Dendritic cell treated with granulocyte-macrophage colony-stimulating factor and Interleukin-4, amounts not matched to agents 40 ng/mL and 50 ng/mL, for 4 days (primary cell): Measurements from ENCODE around the gene PRKG1.

ENCODE experiments used
- H3K27ac Mint-ChIP-seq: one replicate; pipeline ENCODE4 v1.8.0; 2022; ENCODE audit warnings: mild to moderate bottlenecking, mixed read lengths
- H3K27me3 Mint-ChIP-seq: one replicate; pipeline ENCODE4 v1.8.0; 2022; ENCODE audit warnings: mild to moderate bottlenecking, mixed read lengths
- H3K36me3 Mint-ChIP-seq: one replicate; pipeline ENCODE4 v1.8.0; 2022; ENCODE audit warnings: low read depth, mixed read lengths
- H3K4me1 Mint-ChIP-seq: one replicate; pipeline ENCODE4 v1.8.0; 2022; ENCODE audit warnings: low read depth, mixed read lengths
- H3K4me3 Mint-ChIP-seq: one replicate; pipeline ENCODE4 v1.8.0; 2022; ENCODE audit warnings: mild to moderate bottlenecking, moderate library complexity, mixed read lengths
- H3K9me3 Mint-ChIP-seq: one replicate; pipeline ENCODE4 v1.8.0; 2022; ENCODE audit warnings: mixed read lengths
- intact Hi-C: fragments of 100-400 bp; cut with micrococcal nuclease; formaldehyde crosslinking; loops from one replicate; pipeline ENCODE4 v1.15.0; 2022

Gene PRKG1

DNA sequence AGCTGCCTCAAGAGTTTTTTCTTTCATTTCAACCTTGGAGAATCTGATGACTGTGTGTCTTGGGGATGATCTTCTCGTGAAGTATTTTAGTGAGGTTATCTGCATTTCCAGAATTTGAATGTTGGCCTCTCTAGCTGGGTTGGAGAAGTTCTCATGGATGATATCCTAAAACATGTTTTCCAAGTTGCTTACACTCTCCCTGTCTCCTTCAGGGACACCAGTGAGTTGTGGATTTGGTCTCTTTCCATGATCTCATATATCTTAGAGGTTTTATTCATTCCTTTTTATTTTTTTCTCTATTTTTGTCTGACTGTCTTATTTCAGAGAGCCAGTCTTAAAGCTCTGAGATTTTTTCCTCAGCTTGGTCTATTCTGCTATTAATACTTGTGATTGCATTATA, 907.4 kb downstream of the PRKG1 start:
- intact Hi-C loops: no loop called here
- H3K9me3 Mint-ChIP-seq: peaks cover 42% of the 10 kb centered on the region
- no peaks in the 10 kb centered on the region for H3K27me3 Mint-ChIP-seq
- H3K4me1 Mint-ChIP-seq: no peaks in the 10 kb centered on the region
- H3K4me3 Mint-ChIP-seq: no peak overlapping the region
- no peaks in the 10 kb centered on the region for H3K36me3 Mint-ChIP-seq
- no peak overlapping the region for H3K27ac Mint-ChIP-seq

DNA sequence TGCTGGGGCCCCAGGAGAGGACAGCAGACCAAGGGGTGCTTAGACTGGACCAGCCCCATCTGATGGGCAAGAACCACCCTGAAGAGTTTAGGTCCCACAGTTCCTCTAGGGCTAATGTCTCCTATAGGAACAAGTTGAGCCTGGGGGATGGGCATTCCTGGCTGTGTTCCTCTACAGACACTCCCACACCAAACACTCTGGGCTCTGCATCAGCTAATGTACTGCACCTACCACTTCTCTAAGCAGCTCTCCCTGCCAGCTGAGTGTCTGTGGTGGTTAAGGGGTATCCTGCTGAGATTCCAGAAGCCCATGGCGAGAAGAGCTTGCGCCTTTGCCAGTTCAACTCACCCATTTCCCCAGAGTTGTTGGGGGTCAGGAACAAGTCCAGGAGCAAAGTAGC, 909.2 kb downstream of the PRKG1 start:
- Mint-ChIP-seq H3K36me3 (no peaks in the 10 kb centered on the region), H3K27me3 (no peaks in the 10 kb centered on the region), H3K4me1 (no peaks in the 10 kb centered on the region), H3K9me3 (peaks cover 41% of the 10 kb centered on the region), H3K27ac (no peak overlapping the region), H3K4me3 (no peak overlapping the region)
- intact Hi-C loops: no loop called here

- intact Hi-C loops: no loop called here
- no peak overlapping the region for H3K27ac Mint-ChIP-seq
- no peak overlapping the region for H3K4me3 Mint-ChIP-seq
- no peaks in the 10 kb centered on the region for H3K36me3 Mint-ChIP-seq
- peaks cover 24% of the 10 kb centered on the region for H3K9me3 Mint-ChIP-seq
- H3K27me3 Mint-ChIP-seq: no peaks in the 10 kb centered on the region
- no peaks in the 10 kb centered on the region for H3K4me1 Mint-ChIP-seq
Observed at GRCh38 chr10:51985336-51985735, 911.0 kb downstream of the PRKG1 start.

DNA sequence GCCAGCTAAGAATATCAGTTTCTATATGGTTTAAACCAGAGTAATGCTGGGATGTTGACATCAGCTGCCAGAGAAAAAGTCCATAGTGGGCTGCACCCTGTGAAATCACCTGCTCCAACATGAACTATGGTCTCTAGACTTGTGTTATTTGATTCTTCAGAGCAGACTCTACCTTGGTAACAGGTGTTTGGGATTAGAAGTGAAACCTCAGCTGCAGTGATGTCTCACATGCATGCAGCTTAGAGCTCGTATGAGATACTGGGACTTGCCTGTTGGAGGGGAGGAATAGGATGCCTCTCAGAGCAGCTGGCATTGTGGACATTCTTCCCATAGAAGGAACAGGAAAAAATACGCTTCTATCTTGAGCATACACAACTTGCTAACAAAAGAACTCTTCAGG, 912.2 kb downstream of the PRKG1 start:
- intact Hi-C loops: no loop called here
- H3K27ac Mint-ChIP-seq: no peak overlapping the region
- no peak overlapping the region for H3K4me3 Mint-ChIP-seq
- H3K4me1 Mint-ChIP-seq: no peaks in the 10 kb centered on the region
- H3K36me3 Mint-ChIP-seq: no peaks in the 10 kb centered on the region
- peaks cover 15% of the 10 kb centered on the region for H3K9me3 Mint-ChIP-seq
- no peaks in the 10 kb centered on the region for H3K27me3 Mint-ChIP-seq

- H3K27me3 Mint-ChIP-seq: no peaks in the 10 kb centered on the region
Observed at GRCh38 chr10:51993475-51993874, 919.2 kb downstream of the PRKG1 start.

GRCh38 chr10:51999096-51999495, 924.8 kb downstream of the PRKG1 start:
- intact Hi-C loops: no loop called here
- Mint-ChIP-seq H3K36me3 (no peaks in the 10 kb centered on the region), H3K4me1 (no peaks in the 10 kb centered on the region)

More at GRCh38 chr10:51993475-51993874, 919.2 kb downstream of the PRKG1 start:
- H3K27ac Mint-ChIP-seq: no peak overlapping the region
- no peak overlapping the region for H3K4me3 Mint-ChIP-seq
- no peaks in the 10 kb centered on the region for H3K36me3 Mint-ChIP-seq
- H3K4me1 Mint-ChIP-seq: no peaks in the 10 kb centered on the region
- intact Hi-C loops: no loop called here
- no peaks in the 10 kb centered on the region for H3K9me3 Mint-ChIP-seq

DNA sequence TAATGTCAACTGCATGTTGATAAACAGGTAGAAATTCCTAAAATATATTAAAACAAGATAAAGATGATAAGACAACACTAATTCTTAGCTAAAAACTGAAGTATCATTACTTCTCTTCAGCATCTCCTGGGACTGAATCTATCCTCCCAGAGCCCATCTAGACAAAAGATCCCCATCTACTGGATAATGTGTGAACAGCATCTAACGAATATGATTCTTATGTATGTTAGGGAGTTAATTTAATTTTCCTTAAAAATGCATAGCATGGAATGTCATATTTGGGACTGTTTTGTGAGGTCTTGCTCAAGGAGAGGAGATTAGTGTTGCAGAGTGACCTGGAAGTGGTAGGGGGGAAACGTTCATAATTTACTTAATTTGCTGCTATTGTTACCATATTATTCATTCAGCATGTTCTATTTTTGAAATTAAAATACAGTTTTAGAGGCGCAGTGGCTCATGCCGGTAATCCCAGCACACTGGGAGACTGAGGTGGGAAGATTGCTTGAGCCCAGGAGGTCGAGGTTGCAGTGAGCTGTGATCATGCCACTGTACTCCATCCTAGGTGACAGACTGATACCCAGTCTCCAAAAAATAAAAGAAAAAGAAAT, 930.2 kb downstream of the PRKG1 start:
- Mint-ChIP-seq H3K36me3 (no peaks in the 10 kb centered on the region), H3K4me3 (no peak overlapping the region), H3K9me3 (peaks cover 19% of the 10 kb centered on the region), H3K27ac (no peak overlapping the region), H3K4me1 (no peaks in the 10 kb centered on the region), H3K27me3 (no peaks in the 10 kb centered on the region)
- intact Hi-C loops: no loop called here

More at GRCh38 chr10:51999096-51999495, 924.8 kb downstream of the PRKG1 start:
- no peak overlapping the region for H3K4me3 Mint-ChIP-seq
- H3K9me3 Mint-ChIP-seq: no peaks in the 10 kb centered on the region
- H3K27ac Mint-ChIP-seq: no peak overlapping the region
- H3K27me3 Mint-ChIP-seq: no peaks in the 10 kb centered on the region

DNA sequence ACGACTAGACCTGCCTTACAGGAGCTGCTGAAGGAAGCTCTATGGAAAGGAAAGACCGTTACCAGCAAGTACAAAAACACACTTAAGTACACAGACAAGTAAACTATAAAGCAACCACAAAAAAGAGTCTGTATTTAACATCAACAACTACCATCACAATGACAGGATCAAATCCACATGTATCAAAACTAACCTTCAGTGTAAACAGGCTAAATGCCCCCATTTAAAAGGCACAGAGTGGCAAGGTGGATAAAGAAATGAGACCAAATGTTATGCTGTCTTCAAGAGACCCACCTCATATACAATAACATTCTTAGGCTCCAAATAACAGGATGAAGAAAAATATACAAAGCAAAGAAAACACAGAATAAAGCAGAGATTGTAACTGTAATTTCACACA, 932.8 kb downstream of the PRKG1 start:
- Mint-ChIP-seq H3K27me3 (no peaks in the 10 kb centered on the region), H3K27ac (no peak overlapping the region), H3K4me3 (no peak overlapping the region), H3K36me3 (no peaks in the 10 kb centered on the region), H3K4me1 (no peaks in the 10 kb centered on the region), H3K9me3 (peaks cover 31% of the 10 kb centered on the region)
- intact Hi-C loops: no loop called here

- intact Hi-C loops: no loop called here
- Mint-ChIP-seq H3K36me3 (no peaks in the 10 kb centered on the region), H3K27me3 (no peaks in the 10 kb centered on the region), H3K4me1 (no peaks in the 10 kb centered on the region), H3K9me3 (peaks cover 55% of the 10 kb centered on the region), H3K4me3 (no peak overlapping the region), H3K27ac (no peak overlapping the region)
Observed at GRCh38 chr10:52011118-52011517, 936.8 kb downstream of the PRKG1 start.

DNA sequence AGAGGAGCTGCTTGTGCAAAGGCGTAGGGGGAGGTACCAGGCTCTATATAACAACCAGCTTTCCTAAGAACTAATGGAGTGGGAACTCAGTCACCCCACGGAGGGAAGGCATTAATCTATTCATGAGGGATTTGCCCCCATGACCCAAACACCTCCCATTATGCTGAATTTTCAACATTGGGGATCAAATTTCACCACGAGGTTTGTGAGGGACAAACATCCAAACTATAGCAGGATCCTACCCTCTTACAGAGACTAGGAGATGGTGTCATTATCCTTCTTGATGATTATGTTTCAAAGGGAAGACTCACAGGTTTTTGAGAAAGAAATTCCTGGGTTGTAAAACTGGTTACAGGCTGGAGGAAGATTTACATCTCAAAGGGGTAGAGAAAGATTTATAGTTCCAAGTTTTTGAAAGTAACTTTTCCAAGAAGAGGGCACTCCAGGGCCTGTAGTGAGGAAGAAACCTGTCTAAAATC, 944.8 kb downstream of the PRKG1 start:
- Mint-ChIP-seq H3K9me3 (peaks cover 11% of the 10 kb centered on the region), H3K36me3 (no peaks in the 10 kb centered on the region)
- intact Hi-C loops: no loop called here

DNA sequence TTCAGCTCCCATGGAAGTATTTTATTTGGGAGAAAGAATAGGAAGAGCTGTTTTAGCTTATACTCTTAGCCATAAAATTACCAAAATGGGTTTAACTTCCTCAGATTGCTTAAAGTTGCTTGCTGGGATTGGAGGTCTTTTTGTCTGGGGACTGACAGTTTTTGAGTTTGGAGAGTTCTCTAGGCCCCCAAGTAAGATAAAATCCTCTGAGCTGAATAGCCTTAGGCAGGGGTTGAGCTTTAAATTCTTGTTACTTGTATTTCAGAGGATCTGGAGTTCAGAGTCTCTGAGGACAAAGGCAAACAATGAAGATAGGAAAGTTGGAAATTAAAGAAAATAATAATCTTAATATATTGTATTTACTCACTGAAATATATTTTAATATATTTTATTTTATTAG, 945.4 kb downstream of the PRKG1 start:
- Mint-ChIP-seq H3K36me3 (no peaks in the 10 kb centered on the region), H3K4me3 (no peak overlapping the region), H3K27me3 (no peaks in the 10 kb centered on the region), H3K27ac (no peak overlapping the region), H3K9me3 (peaks cover 7% of the 10 kb centered on the region), H3K4me1 (no peaks in the 10 kb centered on the region)
- intact Hi-C loops: no loop called here

More for the DNA sequence above, 944.8 kb downstream of the PRKG1 start:
- H3K27me3 Mint-ChIP-seq: no peaks in the 10 kb centered on the region
- no peaks in the 10 kb centered on the region for H3K4me1 Mint-ChIP-seq
- no peak overlapping the region for H3K27ac Mint-ChIP-seq
- H3K4me3 Mint-ChIP-seq: no peak overlapping the region

DNA sequence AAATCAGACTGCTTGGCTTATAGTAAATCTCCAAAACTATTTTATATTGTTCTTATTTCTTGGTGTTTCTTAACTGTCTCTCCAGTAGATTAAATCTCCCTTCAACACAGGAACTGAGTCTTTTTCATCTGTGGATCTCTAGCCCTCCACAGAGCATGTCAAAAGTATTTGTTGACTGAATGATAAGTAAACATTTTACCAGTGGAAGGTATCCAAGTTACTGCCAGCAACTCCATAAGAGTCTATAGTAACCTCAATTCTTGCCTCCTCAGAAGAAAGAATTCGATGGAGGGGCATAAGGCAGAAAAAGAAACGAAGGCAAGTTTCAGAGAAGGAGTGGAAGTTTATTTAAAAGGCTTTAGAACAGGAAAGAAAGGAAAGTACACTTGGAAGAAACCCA, 945.9 kb downstream of the PRKG1 start:
- Mint-ChIP-seq H3K4me3 (no peak overlapping the region), H3K27me3 (no peaks in the 10 kb centered on the region), H3K36me3 (no peaks in the 10 kb centered on the region), H3K27ac (no peak overlapping the region), H3K9me3 (peaks cover 7% of the 10 kb centered on the region), H3K4me1 (no peaks in the 10 kb centered on the region)
- intact Hi-C loops: no loop called here

DNA sequence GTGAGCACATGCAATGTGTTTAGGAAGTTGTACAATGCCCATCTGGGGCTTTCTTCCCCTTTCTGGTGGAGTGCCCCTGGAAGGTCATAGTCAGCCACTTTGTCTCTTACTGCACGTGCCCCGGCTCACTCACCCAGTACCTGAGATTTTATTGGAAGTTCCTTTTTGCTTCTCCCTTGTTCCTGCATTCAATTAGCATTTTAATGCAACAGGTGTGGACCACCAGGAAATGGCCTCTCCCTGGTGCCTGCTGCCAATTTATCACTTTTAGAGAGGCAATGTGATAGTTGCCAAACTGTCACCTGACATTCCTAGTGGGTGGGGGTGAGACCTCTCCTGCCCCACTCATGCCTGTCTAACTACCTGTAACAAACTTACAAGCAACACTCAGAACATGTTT, 946.4 kb downstream of the PRKG1 start:
- intact Hi-C loops: no loop called here
- Mint-ChIP-seq H3K4me3 (no peak overlapping the region), H3K36me3 (no peaks in the 10 kb centered on the region), H3K27me3 (no peaks in the 10 kb centered on the region), H3K4me1 (no peaks in the 10 kb centered on the region), H3K27ac (no peak overlapping the region), H3K9me3 (peaks cover 6% of the 10 kb centered on the region)

- no peak overlapping the region for H3K4me3 Mint-ChIP-seq
- H3K36me3 Mint-ChIP-seq: no peaks in the 10 kb centered on the region
- H3K9me3 Mint-ChIP-seq: no peaks in the 10 kb centered on the region
- H3K27me3 Mint-ChIP-seq: no peaks in the 10 kb centered on the region
- intact Hi-C loops: no loop called here
- H3K4me1 Mint-ChIP-seq: no peaks in the 10 kb centered on the region
- H3K27ac Mint-ChIP-seq: no peak overlapping the region
Observed at GRCh38 chr10:52027055-52027705, 952.9 kb downstream of the PRKG1 start.

- Mint-ChIP-seq H3K27ac (no peak overlapping the region), H3K27me3 (no peaks in the 10 kb centered on the region), H3K9me3 (no peaks in the 10 kb centered on the region), H3K4me1 (no peaks in the 10 kb centered on the region), H3K4me3 (no peak overlapping the region), H3K36me3 (no peaks in the 10 kb centered on the region)
- intact Hi-C loops: no loop called here
Observed at GRCh38 chr10:52028523-52028858, 954.2 kb downstream of the PRKG1 start.
